Lower lobe of right lung (tissue), 2 donors: ENCODE measurements around the gene APH1B. TPM values are rescaled to one million over a fixed set of nuclear protein-coding genes. Genes with fewer than 3 reads are reported as not detected.

Experiments
- ATAC-seq, 2 donors: fragments of 200-7000 bp; cut with Tn5 transposase; one replicate each; pipeline ENCODE4 v1.9.1; 2020 to 2022; ENCODE audit warnings: mild to moderate bottlenecking in 2 of 2, moderate library complexity in 2 of 2
- DNase-seq: peaks from one replicate; pipeline ENCODE4 v3.0.0-alpha.2; 2020
- H3K27ac ChIP-seq: fragments of 200-600 bp; one replicate; pipeline ENCODE4 v1.8.0; 2022
- H3K27me3 ChIP-seq: fragments of 200-600 bp; one replicate; pipeline ENCODE4 v1.8.0; 2022; ENCODE audit warnings: low read depth
- H3K36me3 ChIP-seq: fragments of 200-600 bp; one replicate; pipeline ENCODE4 v1.8.0; 2022; ENCODE audit warnings: mild to moderate bottlenecking
- H3K4me1 ChIP-seq: fragments of 200-600 bp; one replicate; pipeline ENCODE4 v1.8.0; 2022
- H3K4me3 ChIP-seq: fragments of 200-600 bp; one replicate; pipeline ENCODE4 v1.8.0; 2022; ENCODE audit warnings: mild to moderate bottlenecking
- H3K9me3 ChIP-seq: fragments of 200-600 bp; one replicate; pipeline ENCODE4 v1.8.0; 2022
- intact Hi-C: fragments of 100-400 bp; cut with DNase I; formaldehyde crosslinking; loops from one replicate; pipeline ENCODE4 v1.11.0; 2022
- total RNA-seq: library from RNA; stranded (reverse); fragmentation: NEBNext Ultra II Directional; extraction: Animal tissue kit (Norgen Biotek cat#: 25700); gene quantifications from one replicate; pipeline ENCODE4 v1.2.1, GENCODE V29; 2021
- TF ChIP-seq, protein P1 (sequence below): fragments of 200-600 bp; IDR thresholded peaks from one replicate; pipeline ENCODE4 v1.8.0; 2022; ENCODE audit warnings: antibody characterized with exemption, mild to moderate bottlenecking
- donor health status: DM: no; HTN: yes; CAD: no; lungs with severe emphysema.

APH1B gene
- total RNA-seq, 1 donor from 2014 or later: 31.0 TPM

DNA sequence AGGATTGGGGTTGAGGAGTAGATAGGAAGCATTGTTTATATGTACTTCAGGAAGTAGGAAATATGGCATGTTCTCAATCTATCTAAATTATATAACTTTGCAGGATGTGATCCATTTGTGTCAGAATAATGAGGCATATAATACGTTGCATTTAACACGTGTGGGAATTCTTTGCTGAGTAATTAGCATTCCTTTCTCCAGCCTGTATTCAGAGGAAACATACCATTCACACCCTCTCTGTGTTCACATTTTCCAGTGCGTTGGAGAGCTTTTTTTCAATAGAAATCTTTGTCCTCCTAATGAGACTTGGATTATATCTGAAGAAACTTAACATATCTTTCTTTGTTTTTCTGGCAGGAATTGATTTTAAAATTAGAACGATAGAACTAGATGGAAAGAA lies 33.0 kb upstream of the APH1B start:
- DNase-seq: no peak
- TF ChIP-seq, protein P1, sequence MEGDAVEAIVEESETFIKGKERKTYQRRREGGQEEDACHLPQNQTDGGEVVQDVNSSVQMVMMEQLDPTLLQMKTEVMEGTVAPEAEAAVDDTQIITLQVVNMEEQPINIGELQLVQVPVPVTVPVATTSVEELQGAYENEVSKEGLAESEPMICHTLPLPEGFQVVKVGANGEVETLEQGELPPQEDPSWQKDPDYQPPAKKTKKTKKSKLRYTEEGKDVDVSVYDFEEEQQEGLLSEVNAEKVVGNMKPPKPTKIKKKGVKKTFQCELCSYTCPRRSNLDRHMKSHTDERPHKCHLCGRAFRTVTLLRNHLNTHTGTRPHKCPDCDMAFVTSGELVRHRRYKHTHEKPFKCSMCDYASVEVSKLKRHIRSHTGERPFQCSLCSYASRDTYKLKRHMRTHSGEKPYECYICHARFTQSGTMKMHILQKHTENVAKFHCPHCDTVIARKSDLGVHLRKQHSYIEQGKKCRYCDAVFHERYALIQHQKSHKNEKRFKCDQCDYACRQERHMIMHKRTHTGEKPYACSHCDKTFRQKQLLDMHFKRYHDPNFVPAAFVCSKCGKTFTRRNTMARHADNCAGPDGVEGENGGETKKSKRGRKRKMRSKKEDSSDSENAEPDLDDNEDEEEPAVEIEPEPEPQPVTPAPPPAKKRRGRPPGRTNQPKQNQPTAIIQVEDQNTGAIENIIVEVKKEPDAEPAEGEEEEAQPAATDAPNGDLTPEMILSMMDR: no peak
- Histone ChIP-seq H3K4me1 (peaks cover 69% of the 10 kb centered on the region), H3K4me3 (no peak overlapping the region), H3K9me3 (no peaks in the 10 kb centered on the region), H3K27me3 (no peaks in the 10 kb centered on the region), H3K36me3 (peaks cover 12% of the 10 kb centered on the region), H3K27ac (peak overlapping the region; percentile 50)
- ATAC-seq: peak in 1 of 2 donors; percentile 44
- intact Hi-C loops: no loop called here

DNA sequence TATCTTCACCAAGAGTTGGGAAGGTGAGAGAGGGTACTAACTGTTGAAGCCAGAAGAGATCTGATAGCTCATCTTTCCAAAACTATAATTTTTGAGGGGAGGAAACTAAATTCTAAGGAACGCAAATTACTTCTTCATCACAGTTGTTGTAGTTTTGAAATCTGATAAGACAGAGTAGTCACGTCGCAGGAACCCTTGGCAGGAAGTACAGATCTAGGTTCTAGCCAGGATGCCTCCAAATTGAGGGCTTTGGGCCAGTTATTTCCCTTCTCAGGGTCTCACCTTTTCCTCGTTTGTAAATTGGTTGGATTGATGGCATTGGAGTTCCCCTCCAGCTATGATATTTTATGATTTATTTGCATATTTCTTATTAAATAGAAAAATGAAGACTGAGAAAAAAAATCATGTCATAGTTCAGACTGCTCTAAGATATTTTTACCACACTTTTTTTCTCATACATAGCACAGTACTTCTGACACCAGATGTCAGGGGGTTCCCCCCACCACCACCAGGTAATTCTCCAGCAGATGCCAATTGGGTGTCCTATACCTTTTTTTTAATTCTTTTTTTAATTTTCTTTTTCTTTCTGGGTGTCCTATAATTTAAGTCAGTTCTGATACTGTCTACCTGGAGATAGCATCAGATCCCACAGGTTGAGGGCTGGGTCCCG lies 32.3 kb upstream of the APH1B start:
- TF ChIP-seq, protein P1: no peak
- ATAC-seq (no peak), DNase-seq (no peak)
- no peaks in the 10 kb centered on the region for H3K9me3 ChIP-seq
- peaks cover 14% of the 10 kb centered on the region for H3K36me3 ChIP-seq
- no peak overlapping the region for H3K4me3 ChIP-seq
- peak overlapping the region; percentile 50 for H3K27ac ChIP-seq
- H3K27me3 ChIP-seq: no peaks in the 10 kb centered on the region
- intact Hi-C loops: no loop called here
- H3K4me1 ChIP-seq: peaks cover 62% of the 10 kb centered on the region

DNA sequence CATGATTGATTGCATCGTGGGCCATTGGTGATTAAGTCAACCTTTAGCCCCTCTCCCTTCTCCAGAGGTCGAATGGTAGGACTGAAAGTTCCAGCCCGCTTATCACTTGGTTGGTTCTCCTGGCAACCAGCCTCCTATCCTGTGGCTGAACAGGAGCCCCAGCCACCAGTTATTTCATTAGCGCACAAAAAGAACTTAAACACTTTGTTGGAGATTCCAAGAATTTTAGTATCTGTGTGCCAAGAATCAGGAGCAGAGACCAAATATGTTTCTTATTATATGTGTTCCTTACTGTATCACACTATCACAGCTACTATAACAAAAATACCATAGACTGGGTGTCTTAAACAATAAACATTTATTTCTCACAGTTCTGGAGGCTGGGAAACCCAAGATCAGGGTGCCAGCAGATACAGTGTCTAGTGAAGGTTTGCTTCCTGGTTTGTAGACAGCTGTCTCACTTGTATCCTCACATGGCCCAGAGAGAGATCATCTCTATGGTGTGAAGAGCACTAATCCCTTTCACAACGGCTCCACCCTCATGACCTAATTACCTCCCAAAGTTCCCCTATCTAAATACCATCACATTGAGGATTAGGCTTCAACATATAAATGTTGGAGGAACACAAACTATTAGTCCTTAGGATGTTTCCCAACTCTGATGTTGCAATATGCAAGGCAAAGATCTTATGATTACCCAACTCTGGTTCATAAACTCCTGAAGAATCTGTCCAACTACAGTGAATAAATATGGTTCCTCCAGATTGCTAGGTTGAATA lies 30.5 kb upstream of the APH1B start:
- ATAC-seq (peak; percentile 90 to 95), DNase-seq (no peak)
- Histone ChIP-seq H3K9me3 (no peaks in the 10 kb centered on the region), H3K27ac (peak overlapping the region; percentile 75), H3K27me3 (no peaks in the 10 kb centered on the region), H3K4me1 (peaks cover 49% of the 10 kb centered on the region), H3K36me3 (peaks cover 26% of the 10 kb centered on the region), H3K4me3 (no peak overlapping the region)
- intact Hi-C loops: no loop called here
- TF ChIP-seq, protein P1: no peak

DNA sequence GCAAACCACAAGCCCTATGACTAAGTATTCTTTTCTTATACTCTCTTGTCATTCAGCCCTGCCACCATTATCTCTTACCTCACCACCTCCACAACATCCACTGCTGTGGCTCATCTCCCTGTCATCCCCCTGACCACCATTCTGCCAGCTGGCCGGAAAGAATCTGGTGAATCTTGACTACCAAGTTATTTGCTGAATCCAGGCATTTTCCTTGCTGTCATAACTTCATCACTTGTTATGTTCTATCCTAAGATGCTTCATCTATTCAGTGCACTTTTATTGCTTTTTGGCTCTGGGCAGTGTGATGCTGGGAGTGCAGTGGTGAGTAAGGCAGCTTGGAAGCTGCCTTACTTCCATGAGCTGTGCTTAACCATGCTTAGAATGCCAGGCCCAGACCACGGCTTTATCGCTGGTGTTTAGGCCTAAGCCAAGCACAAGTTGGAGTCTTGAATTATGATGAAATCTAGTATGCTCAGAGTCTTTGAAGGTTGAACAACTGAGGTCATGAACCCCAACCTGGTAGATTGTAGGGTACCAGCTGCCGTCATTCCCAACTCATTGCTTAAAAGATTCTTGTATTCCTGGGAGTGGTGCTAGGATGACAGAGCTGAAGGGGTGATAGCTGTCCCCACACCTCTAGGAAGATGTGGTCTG lies 27.0 kb upstream of the APH1B start:
- intact Hi-C loops: no loop called here
- ATAC-seq: no peak
- no peak for DNase-seq
- no peaks in the 10 kb centered on the region for H3K9me3 ChIP-seq
- no peak overlapping the region for H3K4me3 ChIP-seq
- no peak overlapping the region for H3K27ac ChIP-seq
- TF ChIP-seq, protein P1: no peak
- no peaks in the 10 kb centered on the region for H3K27me3 ChIP-seq
- H3K4me1 ChIP-seq: peaks cover 29% of the 10 kb centered on the region
- peaks cover 31% of the 10 kb centered on the region for H3K36me3 ChIP-seq

DNA sequence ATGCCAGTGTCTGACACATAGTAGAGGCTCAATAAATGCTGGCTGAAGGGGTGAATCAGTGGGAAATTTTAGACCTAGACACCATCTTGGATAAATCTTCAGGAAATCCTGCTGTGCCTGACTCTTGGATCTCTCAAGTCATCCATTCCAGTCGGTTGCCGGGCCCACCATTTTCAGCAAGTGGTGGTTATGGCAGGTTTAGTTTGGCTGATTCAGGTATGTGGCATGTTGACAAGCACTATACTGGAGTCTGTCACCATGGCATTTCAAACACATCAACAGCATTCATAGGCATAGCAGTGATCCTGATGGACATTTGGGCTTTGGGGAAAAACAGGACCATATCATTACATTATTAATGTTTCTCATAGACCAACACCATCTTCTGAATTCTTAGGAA lies 25.7 kb upstream of the APH1B start:
- H3K4me1 ChIP-seq: peaks cover 16% of the 10 kb centered on the region
- no peaks in the 10 kb centered on the region for H3K27me3 ChIP-seq
- peaks cover 37% of the 10 kb centered on the region for H3K36me3 ChIP-seq
- no peak overlapping the region for H3K27ac ChIP-seq
- no peak overlapping the region for H3K4me3 ChIP-seq
- ATAC-seq: no peak
- DNase-seq: no peak
- TF ChIP-seq, protein P1: no peak
- intact Hi-C loops: no loop called here
- no peaks in the 10 kb centered on the region for H3K9me3 ChIP-seq
